Right lobe of liver (tissue), 4 donors: Measurements from ENCODE around the gene TNFAIP8.

Experiments
- POLR2A ChIP-seq: fragments of 450-650 bp; IDR thresholded peaks from one replicate; pipeline ENCODE4 v1.6.1; 2017; ENCODE audit warnings: antibody characterized with exemption, mild to moderate bottlenecking
- TF ChIP-seq, protein P1 (sequence below), 4 donors: fragments of 200-600 bp in 3 of 4; fragments of 450-650 bp in 1 of 4; IDR thresholded peaks; one replicate each; pipeline versions ENCODE4 v1.5.1 to v1.8.0; 2016 to 2022; ENCODE audit warnings: antibody characterized with exemption in 4 of 4, mild to moderate bottlenecking in 2 of 4
- donor health status: DM: no; HTN: no; CAD: no.
- donor health status: DM: no; HTN: no; CAD: no.
- donor health status: DM: no; HTN: yes; CAD: no.

DNA sequence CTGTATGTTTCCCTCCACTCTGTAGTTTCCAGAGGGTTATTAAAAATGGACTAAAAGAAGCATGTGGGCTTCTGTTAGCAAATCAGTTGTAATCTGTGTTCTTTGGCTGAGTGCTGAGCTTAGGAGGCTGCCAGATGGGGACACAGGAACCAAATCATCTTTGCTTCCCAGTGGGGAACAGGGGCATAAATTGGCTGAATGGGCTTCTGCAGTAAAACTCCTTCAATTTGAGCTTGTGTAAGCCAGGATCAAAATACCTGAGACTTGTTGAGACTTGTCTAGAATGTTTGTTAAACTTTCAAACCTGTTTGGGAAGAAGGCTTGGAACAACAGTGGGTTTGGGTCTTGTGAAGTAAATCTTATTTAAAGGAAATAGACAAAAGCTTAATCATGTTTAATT, 32.2 kb upstream of the TNFAIP8 start:
- TF ChIP-seq, protein P1, sequence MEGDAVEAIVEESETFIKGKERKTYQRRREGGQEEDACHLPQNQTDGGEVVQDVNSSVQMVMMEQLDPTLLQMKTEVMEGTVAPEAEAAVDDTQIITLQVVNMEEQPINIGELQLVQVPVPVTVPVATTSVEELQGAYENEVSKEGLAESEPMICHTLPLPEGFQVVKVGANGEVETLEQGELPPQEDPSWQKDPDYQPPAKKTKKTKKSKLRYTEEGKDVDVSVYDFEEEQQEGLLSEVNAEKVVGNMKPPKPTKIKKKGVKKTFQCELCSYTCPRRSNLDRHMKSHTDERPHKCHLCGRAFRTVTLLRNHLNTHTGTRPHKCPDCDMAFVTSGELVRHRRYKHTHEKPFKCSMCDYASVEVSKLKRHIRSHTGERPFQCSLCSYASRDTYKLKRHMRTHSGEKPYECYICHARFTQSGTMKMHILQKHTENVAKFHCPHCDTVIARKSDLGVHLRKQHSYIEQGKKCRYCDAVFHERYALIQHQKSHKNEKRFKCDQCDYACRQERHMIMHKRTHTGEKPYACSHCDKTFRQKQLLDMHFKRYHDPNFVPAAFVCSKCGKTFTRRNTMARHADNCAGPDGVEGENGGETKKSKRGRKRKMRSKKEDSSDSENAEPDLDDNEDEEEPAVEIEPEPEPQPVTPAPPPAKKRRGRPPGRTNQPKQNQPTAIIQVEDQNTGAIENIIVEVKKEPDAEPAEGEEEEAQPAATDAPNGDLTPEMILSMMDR (IDR thresholded peaks at IDR 0.05): no peak
- no peak for TF ChIP-seq POLR2A
